Loucy (cell line): ENCODE results near the gene GTF2F2.

Source experiments
- H2AFZ ChIP-seq: fragments of 200-600 bp; sonication (generic); 2 replicates; pipeline ENCODE4 v1.6.0; 2016; ENCODE audit warnings: antibody characterized with exemption, mild to moderate bottlenecking, low read length, moderate library complexity
- H3F3A ChIP-seq: fragments of 200-600 bp; 2 replicates; pipeline ENCODE4 v1.6.0; 2016; ENCODE audit warnings: antibody characterized with exemption, low read depth, mild to moderate bottlenecking
- H3K27me3 ChIP-seq: fragments of 200-600 bp; sonication (generic); 2 replicates; pipeline ENCODE4 v1.6.1; 2014; ENCODE audit warnings: low read length, mild to moderate bottlenecking; ENCODE audit not compliant: insufficient read depth, poor library complexity, severe bottlenecking
- H3K36me3 ChIP-seq: fragments of 200-600 bp; sonication (generic); 2 replicates; pipeline ENCODE4 v1.6.1; 2016; ENCODE audit warnings: low read length; ENCODE audit not compliant: insufficient read depth
- H3K4me1 ChIP-seq: fragments of 200-600 bp; sonication (generic); 2 replicates; pipeline ENCODE4 v1.5.1; 2014; ENCODE audit warnings: low read length, mild to moderate bottlenecking; ENCODE audit not compliant: insufficient read depth, poor library complexity, severe bottlenecking
- H3K4me2 ChIP-seq: fragments of 200-600 bp; sonication (generic); 2 replicates; pipeline ENCODE4 v1.6.0; 2014; ENCODE audit warnings: antibody characterized with exemption, low read length, low read depth, mild to moderate bottlenecking; ENCODE audit not compliant: poor library complexity, severe bottlenecking
- H3K4me3 ChIP-seq: fragments of 200-600 bp; sonication (generic); 2 replicates; pipeline ENCODE4 v1.5.1; 2014; ENCODE audit warnings: low read length, mild to moderate bottlenecking, mixed read lengths; ENCODE audit not compliant: poor library complexity, severe bottlenecking
- H3K79me2 ChIP-seq: fragments of 200-600 bp; sonication (generic); 2 replicates; pipeline ENCODE4 v1.6.1; 2014; ENCODE audit warnings: low read length; ENCODE audit not compliant: insufficient read depth
- H3K9ac ChIP-seq: fragments of 200-600 bp; sonication (generic); 2 replicates; pipeline ENCODE4 v1.6.0; 2014; ENCODE audit warnings: mild to moderate bottlenecking, low read depth, low read length, moderate library complexity; ENCODE audit not compliant: poor library complexity, severe bottlenecking
- H3K9me2 ChIP-seq: fragments of 200-600 bp; sonication (generic); replicated peaks from 2 replicates; pipeline ENCODE4 v1.6.1; 2016; ENCODE audit warnings: low read depth, low read length, mixed read lengths
- H3K9me3 ChIP-seq: fragments of 200-600 bp; sonication (generic); 2 replicates; pipeline ENCODE4 v1.6.1; 2014; ENCODE audit warnings: mild to moderate bottlenecking, antibody characterized with exemption, low read length, low read depth; ENCODE audit not compliant: insufficient read depth
- H4K20me1 ChIP-seq: fragments of 200-600 bp; sonication (generic); 2 replicates; pipeline ENCODE4 v1.6.0; 2014; ENCODE audit warnings: antibody characterized with exemption, low read length, mild to moderate bottlenecking; ENCODE audit not compliant: insufficient read depth, poor library complexity, severe bottlenecking
- CTCF ChIP-seq: fragments of 200-600 bp; sonication (generic); conservative IDR thresholded peaks from 2 replicates; pipeline ENCODE4 v1.5.1; 2014; ENCODE audit warnings: mild to moderate bottlenecking, antibody characterized with exemption, low read length
- EZH2phosphoT487 ChIP-seq: fragments of 200-600 bp; IDR thresholded peaks from 2 replicates; pipeline ENCODE4 v1.6.1; 2018; ENCODE audit warnings: antibody characterized with exemption, mild to moderate bottlenecking, moderate library complexity, borderline replicate concordance

GTF2F2 gene

GRCh38 chr13:45255247-45255987, 135.1 kb downstream of the GTF2F2 start:
- H3K27me3 ChIP-seq: no peaks in the 10 kb centered on the region
- 0 out of 2 replicates have a peak, but pooled peaks cover 3% of the 10 kb centered on the region for H3F3A ChIP-seq
- H3K4me2 ChIP-seq: no peak overlapping the region
- TF ChIP-seq EZH2phosphoT487 (no peak), CTCF (no peak)
- peaks cover 10% of the 10 kb centered on the region; the same call in 1 of the 2 replicates for H3K36me3 ChIP-seq
- H3K9me2 ChIP-seq: no peaks in the 10 kb centered on the region
- no peaks in the 10 kb centered on the region for H3K4me1 ChIP-seq
- H3K9ac ChIP-seq: no peak overlapping the region
- H4K20me1 ChIP-seq: no peaks in the 10 kb centered on the region
- no peaks in the 10 kb centered on the region for H3K79me2 ChIP-seq
- H2AFZ ChIP-seq: no peak overlapping the region
- H3K4me3 ChIP-seq: no peak overlapping the region
- no peaks in the 10 kb centered on the region for H3K9me3 ChIP-seq

- Histone ChIP-seq H2AFZ (no peak overlapping the region), H3K27me3 (no peaks in the 10 kb centered on the region), H3K36me3 (peaks cover 10% of the 10 kb centered on the region; the same call in 1 of the 2 replicates), H3K9ac (no peak overlapping the region), H4K20me1 (no peaks in the 10 kb centered on the region), H3K4me3 (no peak overlapping the region), H3K9me2 (no peaks in the 10 kb centered on the region), H3K4me2 (no peak overlapping the region), H3K4me1 (no peaks in the 10 kb centered on the region), H3K9me3 (no peaks in the 10 kb centered on the region), H3K79me2 (no peaks in the 10 kb centered on the region), H3F3A (0 out of 2 replicates have a peak, but pooled peaks cover 3% of the 10 kb centered on the region)
- TF ChIP-seq CTCF: no peak
- TF ChIP-seq EZH2phosphoT487: no peak
Observed at GRCh38 chr13:45256254-45256653, 135.9 kb downstream of the GTF2F2 start.

- Histone ChIP-seq H3K9me3 (no peaks in the 10 kb centered on the region), H3K9ac (no peak overlapping the region), H3F3A (0 out of 2 replicates have a peak, but pooled peaks cover 3% of the 10 kb centered on the region), H3K79me2 (no peaks in the 10 kb centered on the region), H2AFZ (no peak overlapping the region), H3K36me3 (peaks cover 10% of the 10 kb centered on the region; the same call in 1 of the 2 replicates), H3K4me1 (no peaks in the 10 kb centered on the region), H3K9me2 (no peaks in the 10 kb centered on the region), H3K4me2 (no peak overlapping the region), H4K20me1 (no peaks in the 10 kb centered on the region), H3K4me3 (no peak overlapping the region), H3K27me3 (no peaks in the 10 kb centered on the region)
- TF ChIP-seq CTCF: no peak
- no peak for TF ChIP-seq EZH2phosphoT487
Observed at GRCh38 chr13:45257638-45258333, 137.5 kb downstream of the GTF2F2 start.
